GM23338 (cell line): ENCODE data around the gene TBC1D19. TPM values are rescaled to one million over a fixed set of nuclear protein-coding genes. Genes with fewer than 3 reads are reported as not detected.

Experiments
- ATAC-seq: fragments of 200-7000 bp; cut with Tn5 transposase; 3 replicates; pipeline ENCODE4 v1.9.1; 2020
- DNase-seq: peaks from one replicate; pipeline ENCODE4 v3.0.0-alpha.2; 2015; ENCODE audit warnings: low spot score
- H2AFZ ChIP-seq: fragments of 200-600 bp; sonication (generic); 2 replicates; pipeline ENCODE4 v1.8.0; 2016; ENCODE audit warnings: antibody characterized with exemption, mild to moderate bottlenecking, moderate library complexity
- H3F3A ChIP-seq: fragments of 200-600 bp; sonication (generic); replicated peaks from 2 replicates; pipeline ENCODE4 v1.8.0; 2017; ENCODE audit warnings: antibody characterized with exemption, mixed run types, low read depth
- H3K27ac ChIP-seq: fragments of 200-600 bp; sonication (generic); 2 replicates; pipeline ENCODE4 v1.6.1; 2016; ENCODE audit warnings: low read depth
- H3K27me3 ChIP-seq: fragments of 200-600 bp; sonication (generic); 2 replicates; pipeline ENCODE4 v1.8.0; 2016; ENCODE audit warnings: mild to moderate bottlenecking, mixed run types, moderate library complexity; ENCODE audit not compliant: insufficient read depth
- H3K36me3 ChIP-seq: fragments of 200-600 bp; sonication (generic); 2 replicates; pipeline ENCODE4 v1.8.0; 2016; ENCODE audit warnings: mild to moderate bottlenecking; ENCODE audit not compliant: insufficient read depth
- H3K4me1 ChIP-seq: fragments of 200-600 bp; sonication (generic); 2 replicates; pipeline ENCODE4 v1.8.0; 2016; ENCODE audit warnings: mild to moderate bottlenecking, moderate library complexity; ENCODE audit not compliant: insufficient read depth
- H3K4me2 ChIP-seq: fragments of 200-600 bp; sonication (generic); 2 replicates; pipeline ENCODE4 v1.7.1; 2017; ENCODE audit warnings: mixed run types
- H3K4me3 ChIP-seq: fragments of 200-600 bp; sonication (generic); 2 replicates; pipeline ENCODE4 v1.6.1; 2016; ENCODE audit warnings: mixed run types
- H3K79me2 ChIP-seq: fragments of 200-600 bp; sonication (generic); replicated peaks from 2 replicates; pipeline ENCODE4 v1.8.0; 2017; ENCODE audit warnings: mild to moderate bottlenecking; ENCODE audit not compliant: insufficient read depth
- H3K9me2 ChIP-seq: fragments of 200-600 bp; sonication (generic); 2 replicates; pipeline ENCODE4 v1.8.0; 2017; ENCODE audit not compliant: insufficient read depth
- H4K20me1 ChIP-seq: fragments of 200-600 bp; sonication (generic); replicated peaks from 2 replicates; pipeline ENCODE4 v1.8.0; 2017; ENCODE audit warnings: mild to moderate bottlenecking; ENCODE audit not compliant: insufficient read depth
- H3K27ac Mint-ChIP-seq: 2 replicates; pipeline ENCODE4 v1.8.0; 2020; ENCODE audit warnings: inconsistent platforms, mild to moderate bottlenecking, moderate library complexity, mixed read lengths
- H3K27me3 Mint-ChIP-seq: 3 replicates; pipeline ENCODE4 v1.8.0; 2022; ENCODE audit warnings: low read depth, mild to moderate bottlenecking, moderate library complexity, mixed read lengths, inconsistent platforms; ENCODE audit not compliant: insufficient read depth, poor library complexity
- H3K36me3 Mint-ChIP-seq: 3 replicates; pipeline ENCODE4 v1.8.0; 2021; ENCODE audit warnings: low read depth, mild to moderate bottlenecking, inconsistent platforms, moderate library complexity, mixed read lengths
- H3K4me1 Mint-ChIP-seq: 3 replicates; pipeline ENCODE4 v1.8.0; 2020; ENCODE audit warnings: mild to moderate bottlenecking, inconsistent platforms, mixed read lengths
- H3K4me3 Mint-ChIP-seq: 3 replicates; pipeline ENCODE4 v1.8.0; 2021; ENCODE audit warnings: moderate library complexity, mild to moderate bottlenecking, inconsistent platforms, mixed read lengths
- H3K9me3 Mint-ChIP-seq: 3 replicates; pipeline ENCODE4 v1.8.0; 2020; ENCODE audit warnings: moderate library complexity, mild to moderate bottlenecking, inconsistent platforms, mixed read lengths
- CREB1 ChIP-seq: fragments of 250-450 bp; sonication (Bioruptor Pico); IDR thresholded peaks from 2 replicates; pipeline ENCODE4 v1.5.0; 2020; ENCODE audit warnings: low read depth, mild to moderate bottlenecking, moderate library complexity
- ETS1 ChIP-seq: IDR thresholded peaks from 2 replicates; pipeline ENCODE4 v1.6.1; 2016; ENCODE audit warnings: antibody characterized with exemption
- EZH2 ChIP-seq: fragments of 200-600 bp; sonication (generic); IDR thresholded peaks from one replicate; pipeline ENCODE4 v1.8.0; 2017; ENCODE audit warnings: antibody characterized with exemption, mild to moderate bottlenecking, low read depth; ENCODE audit not compliant: unreplicated experiment
- JUNB ChIP-seq: IDR thresholded peaks from one replicate; pipeline ENCODE4 v1.6.1; 2016; ENCODE audit warnings: antibody characterized with exemption; ENCODE audit not compliant: unreplicated experiment
- POLR2AphosphoS5 ChIP-seq: IDR thresholded peaks from 2 replicates; pipeline ENCODE4 v1.6.1; 2016; ENCODE audit warnings: antibody characterized with exemption, low read depth
- STAT1 ChIP-seq: IDR thresholded peaks from one replicate; pipeline ENCODE4 v1.6.1; 2016; ENCODE audit warnings: antibody characterized with exemption; ENCODE audit not compliant: unreplicated experiment
- ZNF114 ChIP-seq: fragments of 250-450 bp; sonication (Bioruptor Pico); IDR thresholded peaks from 2 replicates; pipeline ENCODE4 v1.5.0; 2020; ENCODE audit warnings: mild to moderate bottlenecking, moderate library complexity
- ZNF331 ChIP-seq: fragments of 250-450 bp; sonication (Bioruptor Pico); IDR thresholded peaks from 2 replicates; pipeline ENCODE4 v1.5.0; 2020; ENCODE audit warnings: low read depth, mild to moderate bottlenecking, moderate library complexity
- ZNF462 ChIP-seq: fragments of 250-450 bp; sonication (Bioruptor Pico); IDR thresholded peaks from 2 replicates; pipeline ENCODE4 v1.5.0; 2020; ENCODE audit warnings: mild to moderate bottlenecking, moderate library complexity
- polyA plus RNA-seq: library from polyadenylated mRNA; unstranded; fragments of >200 nt; fragmentation: Nextera tagmentation; extraction: Ambion mirVana; gene quantifications from 2 replicates; pipeline ENCODE4 v1.2.1, GENCODE V29; 2016
- total RNA-seq: library from RNA; depleted of rRNA; stranded (reverse); fragments of >200 nt; shearing (Covaris generic); gene quantifications from 2 replicates; pipeline ENCODE4 v1.2.3, GENCODE V29; 2014

TBC1D19 gene
- total and polyA plus RNA-seq, 2 experiments from 2014 or later, result 1.9 to 4.3 TPM

GRCh38 chr4:26792639-26793038, 208.8 kb downstream of the TBC1D19 start:
- ATAC-seq (no peak), DNase-seq (no peak)
- Mint-ChIP-seq H3K27ac (no peak overlapping the region), H3K4me1 (peaks cover 4% of the 10 kb centered on the region), H3K4me3 (no peak overlapping the region), H3K9me3 (no peaks in the 10 kb centered on the region), H3K36me3 (no peaks in the 10 kb centered on the region), H3K27me3 (peaks cover 1% of the 10 kb centered on the region)
- no peaks in the 10 kb centered on the region for H3K79me2 ChIP-seq
- H3K27me3 ChIP-seq, result no peaks in the 10 kb centered on the region
- H2AFZ ChIP-seq, result no peak overlapping the region
- no peaks in the 10 kb centered on the region for H3K9me2 ChIP-seq
- H4K20me1 ChIP-seq, result no peaks in the 10 kb centered on the region
- H3K27ac ChIP-seq, result no peak overlapping the region
- no peaks in the 10 kb centered on the region for H3K36me3 ChIP-seq
- no peaks in the 10 kb centered on the region for H3F3A ChIP-seq
- H3K4me2 ChIP-seq, result no peak overlapping the region
- H3K4me1 ChIP-seq, result no peaks in the 10 kb centered on the region
- TF ChIP-seq POLR2AphosphoS5 (no peak), JUNB (no peak), ETS1 (no peak), STAT1 (no peak), ZNF331 (CRISPR knock-in tag) (no peak), EZH2 (no peak), ZNF462 (CRISPR knock-in tag) (no peak), ZNF114 (no peak), CREB1 (CRISPR knock-in tag) (no peak)
- H3K4me3 ChIP-seq, result no peak overlapping the region
